Measurements from ENCODE around the gene MARK1.
"Not testable (repeated sequence)": the region's sequence is repeated elsewhere in the genome, so short reads cannot be mapped to it uniquely, and the experiment has no call there.

Gene MARK1

GRCh38 chr1:220604926-220605325, 77.0 kb downstream of the MARK1 start:
- Mint-ChIP-seq H3K27ac (no peak overlapping the region), H3K27me3 (ENCODE audit: low read depth) (no peaks in the 10 kb centered on the region), H3K9me3 (no peaks in the 10 kb centered on the region), H3K36me3 (ENCODE audit: low read depth) (no peaks in the 10 kb centered on the region), H3K4me1 (ENCODE audit: low read depth) (no peaks in the 10 kb centered on the region), H3K4me3 (no peak overlapping the region)
- no peak for DNase-seq (ENCODE audit: low spot score)

GRCh38 chr1:220605651-220606050, 77.7 kb downstream of the MARK1 start:
- DNase-seq (ENCODE audit: low spot score); H3K4me1 Mint-ChIP-seq (ENCODE audit: low read depth); H3K4me3 Mint-ChIP-seq; H3K9me3 Mint-ChIP-seq; H3K27me3 Mint-ChIP-seq (ENCODE audit: low read depth); H3K36me3 Mint-ChIP-seq (ENCODE audit: low read depth); H3K27ac Mint-ChIP-seq: not testable (repeated sequence)

DNA sequence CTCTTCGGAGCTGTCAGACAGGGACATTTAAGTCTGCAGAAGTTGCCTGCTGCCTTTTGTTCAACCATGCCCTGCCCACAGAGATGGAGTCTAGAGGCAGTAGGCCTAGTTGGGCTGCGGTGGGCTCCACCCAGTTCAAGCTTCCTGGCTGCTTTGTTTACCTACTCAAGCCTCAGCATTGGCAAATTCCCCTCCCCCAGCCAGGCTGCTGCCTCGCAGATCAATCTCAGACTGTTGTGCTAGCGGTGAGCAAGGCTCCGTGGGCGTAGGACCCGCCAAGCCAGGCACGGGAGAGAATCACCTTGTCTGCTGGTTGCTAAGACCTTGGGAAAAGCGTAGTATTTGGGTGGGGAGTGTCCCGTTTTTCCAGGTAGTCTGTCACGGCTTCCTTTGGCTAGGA, 83.2 kb downstream of the MARK1 start:
- not testable (repeated sequence) for H3K4me3 Mint-ChIP-seq; H3K4me1 Mint-ChIP-seq (ENCODE audit: low read depth); H3K9me3 Mint-ChIP-seq; H3K27me3 Mint-ChIP-seq (ENCODE audit: low read depth); H3K27ac Mint-ChIP-seq; H3K36me3 Mint-ChIP-seq (ENCODE audit: low read depth); DNase-seq (ENCODE audit: low spot score)

- Mint-ChIP-seq H3K27ac (no peak overlapping the region), H3K27me3 (ENCODE audit: low read depth) (no peaks in the 10 kb centered on the region), H3K4me1 (ENCODE audit: low read depth) (no peaks in the 10 kb centered on the region), H3K36me3 (ENCODE audit: low read depth) (no peaks in the 10 kb centered on the region), H3K9me3 (no peaks in the 10 kb centered on the region), H3K4me3 (no peak overlapping the region)
- DNase-seq (ENCODE audit: low spot score), result no peak
These were observed 88.9 kb downstream of the MARK1 start for GRCh38 chr1:220616836-220617235.

GRCh38 chr1:220628431-220628830, 100.5 kb downstream of the MARK1 start:
- H3K4me3 Mint-ChIP-seq, result no peak overlapping the region
- H3K4me1 Mint-ChIP-seq (ENCODE audit: low read depth), result no peaks in the 10 kb centered on the region
- no peaks in the 10 kb centered on the region for H3K9me3 Mint-ChIP-seq
- DNase-seq (ENCODE audit: low spot score), result no peak
- no peaks in the 10 kb centered on the region for H3K27me3 Mint-ChIP-seq (ENCODE audit: low read depth)
- no peak overlapping the region for H3K27ac Mint-ChIP-seq
- H3K36me3 Mint-ChIP-seq (ENCODE audit: low read depth), result no peaks in the 10 kb centered on the region

DNA sequence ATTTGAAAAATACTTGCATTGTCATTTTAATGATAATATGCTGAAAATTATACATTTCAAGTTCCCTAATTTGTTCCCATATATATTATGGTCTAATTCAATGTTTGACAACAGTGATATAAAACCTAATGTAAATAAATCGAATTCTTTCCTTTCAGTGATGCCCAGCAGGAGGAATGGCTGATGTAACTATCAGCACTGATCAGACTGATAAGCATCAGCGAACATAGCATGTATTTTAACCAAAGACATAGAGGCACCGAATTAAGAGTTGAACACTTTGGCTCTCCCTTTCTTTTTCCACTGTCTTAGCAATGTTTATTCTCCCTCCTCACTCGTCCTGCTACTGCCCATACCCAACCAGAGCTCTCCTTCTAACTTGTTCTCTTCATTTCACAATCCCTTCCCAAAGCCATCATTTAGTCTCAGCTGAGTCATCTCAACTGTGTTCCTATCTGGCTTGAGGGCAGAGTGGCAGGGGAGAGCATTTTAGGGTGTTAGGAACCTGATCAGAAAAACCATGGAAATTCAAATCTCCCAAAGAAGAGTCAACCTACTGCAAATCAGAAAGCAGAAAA, 103.4 kb downstream of the MARK1 start:
- DNase-seq (ENCODE audit: low spot score), result no peak
- Mint-ChIP-seq H3K4me1 (ENCODE audit: low read depth) (no peaks in the 10 kb centered on the region), H3K27ac (no peak overlapping the region), H3K27me3 (ENCODE audit: low read depth) (no peaks in the 10 kb centered on the region), H3K36me3 (ENCODE audit: low read depth) (no peaks in the 10 kb centered on the region), H3K9me3 (no peaks in the 10 kb centered on the region), H3K4me3 (no peak overlapping the region)

- H3K9me3 Mint-ChIP-seq, result no peaks in the 10 kb centered on the region
- H3K4me3 Mint-ChIP-seq, result no peak overlapping the region
- no peaks in the 10 kb centered on the region for H3K4me1 Mint-ChIP-seq (ENCODE audit: low read depth)
- H3K27ac Mint-ChIP-seq, result no peak overlapping the region
- no peak for DNase-seq (ENCODE audit: low spot score)
- H3K27me3 Mint-ChIP-seq (ENCODE audit: low read depth), result no peaks in the 10 kb centered on the region
- no peaks in the 10 kb centered on the region for H3K36me3 Mint-ChIP-seq (ENCODE audit: low read depth)
These were observed 109.8 kb downstream of the MARK1 start for GRCh38 chr1:220637759-220638158.

GRCh38 chr1:220642285-220642684, 114.3 kb downstream of the MARK1 start:
- H3K4me1 Mint-ChIP-seq (ENCODE audit: low read depth), result no peaks in the 10 kb centered on the region
- DNase-seq (ENCODE audit: low spot score), result no peak
- no peaks in the 10 kb centered on the region for H3K36me3 Mint-ChIP-seq (ENCODE audit: low read depth)
- H3K27me3 Mint-ChIP-seq (ENCODE audit: low read depth), result no peaks in the 10 kb centered on the region
- H3K9me3 Mint-ChIP-seq, result no peaks in the 10 kb centered on the region
- no peak overlapping the region for H3K27ac Mint-ChIP-seq
- H3K4me3 Mint-ChIP-seq, result no peak overlapping the region

DNA sequence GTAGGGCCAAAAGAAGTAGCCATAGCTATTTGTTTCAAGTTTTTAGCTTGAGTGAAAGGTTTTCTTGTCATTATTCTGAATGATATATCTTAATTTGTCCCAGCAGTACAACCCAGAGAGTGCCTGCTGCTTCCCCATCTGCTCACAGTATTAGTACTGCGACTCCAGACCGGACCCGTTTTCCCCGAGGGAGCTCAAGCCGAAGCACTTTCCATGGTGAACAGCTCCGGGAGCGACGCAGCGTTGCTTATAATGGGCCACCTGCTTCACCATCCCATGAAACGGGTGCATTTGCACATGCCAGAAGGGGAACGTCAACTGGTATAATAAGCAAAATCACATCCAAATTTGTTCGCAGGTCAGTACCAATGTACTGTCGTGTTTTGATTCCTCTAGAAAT, 125.1 kb downstream of the MARK1 start:
- no peak overlapping the region for H3K27ac Mint-ChIP-seq
- H3K4me3 Mint-ChIP-seq, result no peak overlapping the region
- no peaks in the 10 kb centered on the region for H3K36me3 Mint-ChIP-seq (ENCODE audit: low read depth)
- no peaks in the 10 kb centered on the region for H3K4me1 Mint-ChIP-seq (ENCODE audit: low read depth)
- no peaks in the 10 kb centered on the region for H3K27me3 Mint-ChIP-seq (ENCODE audit: low read depth)
- H3K9me3 Mint-ChIP-seq, result no peaks in the 10 kb centered on the region
- no peak for DNase-seq (ENCODE audit: low spot score)

GRCh38 chr1:220655509-220655908, 127.6 kb downstream of the MARK1 start:
- no peaks in the 10 kb centered on the region for H3K4me1 Mint-ChIP-seq (ENCODE audit: low read depth)

DNA sequence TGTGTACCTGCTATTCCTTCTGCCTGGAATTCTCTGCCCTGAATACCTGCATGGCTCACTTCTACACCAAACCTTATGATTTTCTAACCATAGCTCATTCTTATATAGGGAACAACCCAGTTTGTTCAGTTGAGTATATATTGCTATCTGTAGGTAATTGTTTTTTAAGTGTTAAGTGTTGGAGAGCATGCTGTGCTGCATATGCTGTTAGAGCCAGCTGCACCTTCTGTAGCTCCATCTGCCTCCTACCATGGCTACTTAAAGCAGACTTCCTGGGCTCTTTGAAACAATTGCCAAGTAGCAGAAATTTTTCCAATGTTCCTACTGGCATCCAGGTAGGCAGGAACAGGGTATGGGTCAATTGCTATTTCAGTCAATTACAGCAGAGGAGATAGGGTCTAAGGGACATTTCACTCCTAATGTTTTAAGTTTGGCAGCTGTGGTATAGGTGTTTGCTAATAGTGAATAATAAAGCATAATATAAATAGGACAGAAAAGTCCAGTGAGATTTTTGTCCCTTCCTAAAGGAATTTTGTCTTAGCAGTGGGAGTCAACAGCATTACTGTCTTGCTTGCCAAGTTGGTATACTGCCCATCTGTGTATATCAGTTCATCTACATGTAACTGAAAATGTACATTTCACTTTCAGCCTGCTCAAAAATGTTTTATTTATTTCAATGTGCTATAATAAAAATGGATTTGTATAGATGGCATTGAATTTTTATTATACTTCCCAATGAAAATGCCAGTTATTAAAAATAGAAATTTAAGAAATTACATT, 128.2 kb downstream of the MARK1 start:
- Mint-ChIP-seq H3K4me1 (ENCODE audit: low read depth) (no peaks in the 10 kb centered on the region), H3K27me3 (ENCODE audit: low read depth) (no peaks in the 10 kb centered on the region), H3K27ac (no peak overlapping the region), H3K36me3 (ENCODE audit: low read depth) (no peaks in the 10 kb centered on the region), H3K9me3 (no peaks in the 10 kb centered on the region), H3K4me3 (no peak overlapping the region)
- no peak for DNase-seq (ENCODE audit: low spot score)

More at GRCh38 chr1:220655509-220655908, 127.6 kb downstream of the MARK1 start:
- DNase-seq (ENCODE audit: low spot score), result no peak
- Mint-ChIP-seq H3K27me3 (ENCODE audit: low read depth) (no peaks in the 10 kb centered on the region), H3K27ac (no peak overlapping the region), H3K36me3 (ENCODE audit: low read depth) (no peaks in the 10 kb centered on the region), H3K4me3 (no peak overlapping the region), H3K9me3 (no peaks in the 10 kb centered on the region)

DNA sequence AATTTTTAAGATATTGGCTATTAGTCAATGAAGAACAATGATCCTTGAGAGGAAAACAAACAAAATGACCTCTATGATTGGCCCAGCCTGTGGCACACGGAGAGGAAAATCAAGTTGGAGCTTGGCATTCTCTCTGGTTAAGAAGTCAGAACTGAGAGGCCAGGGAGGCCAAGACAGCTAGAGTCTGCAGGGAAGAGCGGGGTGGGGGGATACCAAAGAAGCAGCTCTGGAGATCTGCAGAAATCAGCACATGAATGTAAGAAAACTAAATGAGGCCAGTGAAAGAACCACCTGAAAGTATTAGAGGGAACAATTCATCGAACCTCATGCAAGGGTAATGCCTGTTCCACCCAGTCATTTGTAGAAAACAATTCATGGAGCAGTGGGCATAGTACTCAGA, 138.4 kb downstream of the MARK1 start:
- Mint-ChIP-seq H3K27me3 (ENCODE audit: low read depth) (peaks cover 2% of the 10 kb centered on the region), H3K36me3 (ENCODE audit: low read depth) (no peaks in the 10 kb centered on the region), H3K4me3 (no peak overlapping the region), H3K9me3 (no peaks in the 10 kb centered on the region), H3K27ac (no peak overlapping the region), H3K4me1 (ENCODE audit: low read depth) (no peaks in the 10 kb centered on the region)
- DNase-seq (ENCODE audit: low spot score), result no peak

DNA sequence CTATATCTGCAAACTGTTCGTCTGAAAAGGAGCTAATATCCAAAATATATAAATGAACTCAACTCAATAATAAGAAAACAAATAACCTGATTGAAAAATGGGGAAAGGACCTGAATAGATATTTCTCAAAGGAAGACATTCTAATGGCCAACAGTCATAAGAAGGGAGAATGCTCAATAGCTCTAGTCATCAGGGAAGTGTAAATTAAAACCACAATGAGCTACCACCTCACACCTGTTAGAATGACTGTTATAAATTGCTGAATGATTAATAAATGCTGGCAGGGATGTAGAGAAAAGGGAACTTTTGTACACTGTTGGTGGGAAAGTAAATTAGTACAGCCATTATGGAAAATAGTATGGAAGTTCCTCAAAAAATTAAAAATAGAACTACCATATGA, 141.1 kb downstream of the MARK1 start:
- Mint-ChIP-seq H3K36me3 (ENCODE audit: low read depth) (no peaks in the 10 kb centered on the region), H3K4me1 (ENCODE audit: low read depth) (no peaks in the 10 kb centered on the region)

DNA sequence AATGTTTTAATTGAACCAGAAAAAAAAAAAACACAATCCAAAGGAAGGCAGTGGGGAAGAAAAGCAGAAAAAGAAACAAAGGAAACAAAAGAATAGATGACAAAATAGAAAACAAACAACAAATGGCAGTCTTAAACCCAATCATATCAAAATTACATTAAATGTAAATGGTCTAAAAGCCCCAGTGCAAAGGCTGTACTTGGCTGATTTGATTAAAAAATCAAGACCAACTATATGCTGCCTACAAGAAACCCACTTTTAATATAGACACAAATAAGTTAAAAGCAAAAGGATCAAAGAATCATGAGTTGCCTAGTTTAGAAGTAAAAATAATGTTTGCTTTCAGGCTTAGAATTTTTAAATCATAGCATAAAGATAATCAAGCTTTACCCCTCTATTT, 142.4 kb downstream of the MARK1 start:
- Mint-ChIP-seq H3K4me1 (ENCODE audit: low read depth) (no peaks in the 10 kb centered on the region), H3K36me3 (ENCODE audit: low read depth) (no peaks in the 10 kb centered on the region), H3K27me3 (ENCODE audit: low read depth) (no peaks in the 10 kb centered on the region)

More for the DNA sequence above, 141.1 kb downstream of the MARK1 start:
- no peak overlapping the region for H3K4me3 Mint-ChIP-seq
- H3K9me3 Mint-ChIP-seq, result no peaks in the 10 kb centered on the region
- DNase-seq (ENCODE audit: low spot score), result no peak
- H3K27ac Mint-ChIP-seq, result no peak overlapping the region
- no peaks in the 10 kb centered on the region for H3K27me3 Mint-ChIP-seq (ENCODE audit: low read depth)

DNA sequence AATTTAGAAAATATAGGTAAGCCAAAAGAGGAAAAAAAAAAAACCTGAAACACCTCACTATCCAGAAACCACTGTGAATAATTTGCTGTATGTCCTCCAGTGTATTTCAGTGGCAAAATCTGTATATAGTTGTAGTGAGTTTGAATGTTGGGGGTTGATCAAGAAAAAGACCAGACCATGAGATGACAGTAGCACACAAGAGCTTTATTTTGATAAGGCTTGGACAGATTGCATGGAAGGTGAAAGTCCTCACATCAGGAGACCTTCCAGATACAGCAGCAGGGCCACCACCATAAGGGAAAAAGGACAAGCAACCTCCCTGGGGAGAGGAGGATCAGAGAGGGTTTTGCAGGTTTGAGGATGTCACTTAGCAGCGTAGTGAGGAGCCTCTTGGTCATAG, 146.0 kb downstream of the MARK1 start:
- Mint-ChIP-seq H3K36me3 (ENCODE audit: low read depth) (no peaks in the 10 kb centered on the region), H3K27me3 (ENCODE audit: low read depth) (no peaks in the 10 kb centered on the region), H3K4me1 (ENCODE audit: low read depth) (no peaks in the 10 kb centered on the region), H3K27ac (no peak overlapping the region), H3K4me3 (no peak overlapping the region), H3K9me3 (no peaks in the 10 kb centered on the region)
- no peak for DNase-seq (ENCODE audit: low spot score)

More for the DNA sequence above, 142.4 kb downstream of the MARK1 start:
- Mint-ChIP-seq H3K27ac (no peak overlapping the region), H3K9me3 (no peaks in the 10 kb centered on the region), H3K4me3 (no peak overlapping the region)
- DNase-seq (ENCODE audit: low spot score), result no peak

All from T-helper 2 cell treated with Interferon-gamma antibody and Interleukin-4, amounts not matched to agents 5 μg/mL and 100 μg/mL, for 36 hours (primary cell).